ENCODE data around the gene OR51E1. TPM values are rescaled to one million over a fixed set of nuclear protein-coding genes. Genes with fewer than 3 reads are reported as not detected.

OR51E1 gene
- total RNA-seq, 2 experiments from 2014 or later: 0.09 TPM; not detected in 1

DNA sequence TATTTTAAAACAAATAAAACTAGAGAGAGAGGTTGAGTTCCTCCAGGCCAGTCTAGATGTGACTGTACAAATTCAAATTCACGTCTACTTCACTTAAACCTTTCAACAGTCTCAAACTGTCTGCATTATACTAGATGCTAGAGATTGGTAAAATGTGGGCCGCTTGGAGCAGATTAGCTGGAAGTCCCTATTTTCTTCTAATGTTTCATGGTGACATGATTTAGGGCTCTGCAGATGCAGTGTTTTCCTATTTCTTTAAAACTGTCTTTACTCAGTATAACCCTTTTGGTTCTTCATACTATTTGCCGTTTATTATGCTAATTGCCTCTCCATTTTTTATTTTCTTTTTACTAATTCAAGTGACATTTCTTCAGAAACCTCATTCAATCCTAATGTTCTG, 20.4 kb downstream of the OR51E1 start:
- intact Hi-C loops (cut with micrococcal nuclease; ENCODE audit: unreplicated experiment): no loop called here
- no peaks in the 10 kb centered on the region for H4K20me1 ChIP-seq (ENCODE audit: insufficient read depth, low read length)
- H3K9me2 ChIP-seq (ENCODE audit: insufficient read depth, low read length): no peaks in the 10 kb centered on the region
- H3K36me3 ChIP-seq (ENCODE audit: insufficient read depth, low read length): no peaks in the 10 kb centered on the region
- BruUV-seq (replicated peaks): no TSS peak
- no peaks in the 10 kb centered on the region for H3K9me3 ChIP-seq (ENCODE audit: low read length)
- DNase-seq (ENCODE audit: low spot score): no peak
- H2AFZ ChIP-seq (ENCODE audit: low read length): no peak overlapping the region
- no peak overlapping the region for H3K27ac ChIP-seq (ENCODE audit: low read depth, low read length, poor library complexity, severe bottlenecking)
- TF ChIP-seq EZH2phosphoT487 (IDR thresholded peaks at IDR 0.05; ENCODE audit: borderline replicate concordance, low read depth, low read length): no peak
- TF ChIP-seq, protein P1, sequence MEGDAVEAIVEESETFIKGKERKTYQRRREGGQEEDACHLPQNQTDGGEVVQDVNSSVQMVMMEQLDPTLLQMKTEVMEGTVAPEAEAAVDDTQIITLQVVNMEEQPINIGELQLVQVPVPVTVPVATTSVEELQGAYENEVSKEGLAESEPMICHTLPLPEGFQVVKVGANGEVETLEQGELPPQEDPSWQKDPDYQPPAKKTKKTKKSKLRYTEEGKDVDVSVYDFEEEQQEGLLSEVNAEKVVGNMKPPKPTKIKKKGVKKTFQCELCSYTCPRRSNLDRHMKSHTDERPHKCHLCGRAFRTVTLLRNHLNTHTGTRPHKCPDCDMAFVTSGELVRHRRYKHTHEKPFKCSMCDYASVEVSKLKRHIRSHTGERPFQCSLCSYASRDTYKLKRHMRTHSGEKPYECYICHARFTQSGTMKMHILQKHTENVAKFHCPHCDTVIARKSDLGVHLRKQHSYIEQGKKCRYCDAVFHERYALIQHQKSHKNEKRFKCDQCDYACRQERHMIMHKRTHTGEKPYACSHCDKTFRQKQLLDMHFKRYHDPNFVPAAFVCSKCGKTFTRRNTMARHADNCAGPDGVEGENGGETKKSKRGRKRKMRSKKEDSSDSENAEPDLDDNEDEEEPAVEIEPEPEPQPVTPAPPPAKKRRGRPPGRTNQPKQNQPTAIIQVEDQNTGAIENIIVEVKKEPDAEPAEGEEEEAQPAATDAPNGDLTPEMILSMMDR (conservative IDR thresholded peaks at IDR 0.05; ENCODE audit: low read length): no peak
- ChIA-PET POLR2A (no interaction called here), CTCF (ENCODE audit: unreplicated experiment) (no interaction called here)
- no peaks in the 10 kb centered on the region for H3K79me2 ChIP-seq (ENCODE audit: insufficient read depth, low read depth, low read length)
- no peaks in the 10 kb centered on the region for H3K4me1 ChIP-seq (ENCODE audit: insufficient read depth, low read length, poor library complexity, severe bottlenecking)
- no peak overlapping the region for H3K4me2 ChIP-seq (ENCODE audit: low read length)
- no peak overlapping the region for H3K4me3 ChIP-seq (ENCODE audit: low read depth, low read length, poor library complexity, severe bottlenecking)

- no peaks in the 10 kb centered on the region for H3K9me2 ChIP-seq (ENCODE audit: insufficient read depth, low read length)
- H3K36me3 ChIP-seq (ENCODE audit: insufficient read depth, low read length): no peaks in the 10 kb centered on the region
- no peak overlapping the region for H3K27ac ChIP-seq (ENCODE audit: low read depth, low read length, poor library complexity, severe bottlenecking)
- POLR2A ChIA-PET: interaction anchor here (0.6 kb wide), 1 partner anchor 574 kb away, joined by 5 read pairs; no protein-coding TSS in a partner anchor
- H2AFZ ChIP-seq (ENCODE audit: low read length): no peak overlapping the region
- no peak overlapping the region for H3K4me3 ChIP-seq (ENCODE audit: low read depth, low read length, poor library complexity, severe bottlenecking)
- intact Hi-C loops (cut with micrococcal nuclease; ENCODE audit: unreplicated experiment): no loop called here
- no peak for DNase-seq (ENCODE audit: low spot score)
- no peak overlapping the region for H3K4me2 ChIP-seq (ENCODE audit: low read length)
- TF ChIP-seq EZH2phosphoT487 (IDR thresholded peaks at IDR 0.05; ENCODE audit: borderline replicate concordance, low read depth, low read length): no peak
- TF ChIP-seq, protein P1 (conservative IDR thresholded peaks at IDR 0.05; ENCODE audit: low read length): no peak
- CTCF ChIA-PET (ENCODE audit: unreplicated experiment): no interaction called here
- no peaks in the 10 kb centered on the region for H3K9me3 ChIP-seq (ENCODE audit: low read length)
- no peaks in the 10 kb centered on the region for H4K20me1 ChIP-seq (ENCODE audit: insufficient read depth, low read length)
- H3K79me2 ChIP-seq (ENCODE audit: insufficient read depth, low read depth, low read length): no peaks in the 10 kb centered on the region
- BruUV-seq (replicated peaks): no TSS peak
- H3K4me1 ChIP-seq (ENCODE audit: insufficient read depth, low read length, poor library complexity, severe bottlenecking): no peaks in the 10 kb centered on the region
Observed at GRCh38 chr11:4664786-4665185, 21.0 kb downstream of the OR51E1 start.

DNA sequence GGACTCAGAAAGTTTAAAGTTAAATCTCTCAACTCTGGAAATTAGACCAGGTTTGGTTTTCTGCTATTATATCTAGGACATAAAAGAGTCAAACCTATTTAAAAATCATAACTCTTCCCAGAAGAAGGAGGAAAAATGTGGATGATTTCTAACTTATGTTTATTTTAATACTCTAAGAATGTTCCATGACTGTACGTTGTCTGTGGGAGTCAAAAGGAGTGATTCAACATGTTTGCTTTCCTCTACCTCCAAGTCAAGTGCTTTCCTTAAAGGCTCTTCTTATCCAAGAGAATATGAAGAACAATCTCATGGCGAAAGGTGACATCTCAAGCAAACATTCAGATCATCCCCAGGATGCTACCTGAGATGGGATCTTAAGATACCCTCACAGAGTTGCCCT, 21.6 kb downstream of the OR51E1 start:
- no peak overlapping the region for H3K4me3 ChIP-seq (ENCODE audit: low read depth, low read length, poor library complexity, severe bottlenecking)
- ChIA-PET CTCF (ENCODE audit: unreplicated experiment) (no interaction called here), POLR2A (interaction anchor here (0.6 kb wide), 1 partner anchor 573 kb away, joined by 5 read pairs; no protein-coding TSS in a partner anchor)
- BruUV-seq (replicated peaks): no TSS peak
- H3K79me2 ChIP-seq (ENCODE audit: insufficient read depth, low read depth, low read length): no peaks in the 10 kb centered on the region
- no peak overlapping the region for H2AFZ ChIP-seq (ENCODE audit: low read length)
- no peaks in the 10 kb centered on the region for H3K4me1 ChIP-seq (ENCODE audit: insufficient read depth, low read length, poor library complexity, severe bottlenecking)
- no peak for DNase-seq (ENCODE audit: low spot score)
- no peaks in the 10 kb centered on the region for H3K9me2 ChIP-seq (ENCODE audit: insufficient read depth, low read length)
- no peak overlapping the region for H3K27ac ChIP-seq (ENCODE audit: low read depth, low read length, poor library complexity, severe bottlenecking)
- H3K36me3 ChIP-seq (ENCODE audit: insufficient read depth, low read length): no peaks in the 10 kb centered on the region
- intact Hi-C loops (cut with micrococcal nuclease; ENCODE audit: unreplicated experiment): no loop called here
- TF ChIP-seq, protein P1 (conservative IDR thresholded peaks at IDR 0.05; ENCODE audit: low read length): no peak
- TF ChIP-seq EZH2phosphoT487 (IDR thresholded peaks at IDR 0.05; ENCODE audit: borderline replicate concordance, low read depth, low read length): no peak
- no peak overlapping the region for H3K4me2 ChIP-seq (ENCODE audit: low read length)
- H4K20me1 ChIP-seq (ENCODE audit: insufficient read depth, low read length): no peaks in the 10 kb centered on the region
- no peaks in the 10 kb centered on the region for H3K9me3 ChIP-seq (ENCODE audit: low read length)

All from OCI-LY7 (cell line).